Activated CD4-positive, alpha-beta memory T cell treated with anti-CD3 and anti-CD28 coated beads, Interleukin-2, amount 10 ng/mL, durations not matched to agents 7 days and 5 days (primary cell): ENCODE measurements around the gene FRS3. TPM values are rescaled to one million over a fixed set of nuclear protein-coding genes. Genes with fewer than 3 reads are reported as not detected.

Experiments used
- CTCF ChIA-PET: fragments of 350-600 bp; sonication (Branson Sonifier 250); formaldehyde crosslinking; loops from one replicate; lab custom pipeline; 2021; ENCODE audit warnings: antibody characterized with exemption, inconsistent platforms; lab: Charles Lee
- POLR2A ChIA-PET: fragments of 350-600 bp; sonication (Branson Sonifier 250); formaldehyde crosslinking; loops from one replicate; lab custom pipeline; 2021; ENCODE audit warnings: antibody characterized with exemption; lab: Charles Lee
- DNase-seq: peaks from one replicate; pipeline ENCODE4 v3.0.0-alpha.2; 2020
- H3K27ac Mint-ChIP-seq: one replicate; pipeline ENCODE4 v1.8.0; 2021; ENCODE audit warnings: mild to moderate bottlenecking, mixed read lengths
- H3K27me3 Mint-ChIP-seq: one replicate; pipeline ENCODE4 v1.8.0; 2021; ENCODE audit warnings: mixed read lengths
- H3K36me3 Mint-ChIP-seq: one replicate; pipeline ENCODE4 v1.8.0; 2021; ENCODE audit warnings: low read depth, mixed read lengths
- H3K4me1 Mint-ChIP-seq: one replicate; pipeline ENCODE4 v1.8.0; 2021; ENCODE audit warnings: mixed read lengths
- H3K4me3 Mint-ChIP-seq: one replicate; pipeline ENCODE4 v1.8.0; 2021; ENCODE audit warnings: mild to moderate bottlenecking, mixed read lengths
- H3K9me3 Mint-ChIP-seq: one replicate; pipeline ENCODE4 v1.8.0; 2021; ENCODE audit warnings: mixed read lengths
- total RNA-seq, 2 experiments: library from RNA; stranded (reverse); gene quantifications; one replicate each; pipeline ENCODE4 v1.2.3, GENCODE V29; 2021

Gene FRS3
- total RNA-seq, 2 experiments from 2014 or later = 4.0 to 4.2 TPM

DNA sequence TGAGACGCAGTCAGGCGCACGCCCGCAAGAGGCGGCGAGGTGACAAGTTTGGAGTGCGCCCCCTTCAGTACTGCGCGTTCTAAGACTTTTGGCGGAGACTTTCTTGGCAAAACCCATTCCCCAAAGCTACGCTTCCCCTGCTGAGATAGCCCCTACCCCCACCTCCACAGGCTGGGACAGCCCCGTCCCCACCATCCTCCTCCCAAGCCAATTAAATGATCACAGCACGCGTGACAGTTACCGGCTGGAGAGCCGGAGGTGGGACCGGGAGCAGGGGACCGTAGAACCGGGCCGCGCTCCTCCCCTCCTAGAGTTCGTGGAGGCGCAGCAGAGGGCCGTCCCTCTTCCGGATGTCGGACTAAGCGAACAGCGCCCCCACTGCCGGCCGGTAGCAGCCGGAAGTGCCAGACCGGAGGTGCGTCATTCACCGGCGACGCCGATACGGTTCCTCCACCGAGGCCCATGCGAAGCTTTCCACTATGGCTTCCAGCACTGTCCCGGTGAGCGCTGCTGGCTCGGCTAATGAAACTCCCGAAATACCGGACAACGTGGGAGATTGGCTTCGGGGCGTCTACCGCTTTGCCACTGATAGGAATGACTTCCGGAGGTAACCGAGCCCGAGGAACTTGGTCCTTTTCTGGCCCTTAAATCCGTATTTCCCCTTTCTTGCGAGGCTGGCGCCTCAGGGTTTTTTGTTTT lies 7.7 kb upstream of the FRS3 start, which contains the start of gene TOMM6:
TSS of gene TOMM6 (plus strand) at position 476 of the 699 bp plus-strand sequence. CDS start at position 480, 4 bp downstream.
- Mint-ChIP-seq H3K4me1 (peaks cover 20% of the 10 kb centered on the region), H3K36me3 (peaks cover 25% of the 10 kb centered on the region), H3K4me3 (peak within 1 kb of the TSS; percentile 82), H3K9me3 (no peaks in the 10 kb centered on the region), H3K27me3 (peaks cover 5% of the 10 kb centered on the region), H3K27ac (peak within 1 kb of the TSS; percentile 85)
- POLR2A ChIA-PET = interaction anchor here (0.6 to 5.6 kb wide), 21 partner anchors 9 to 1092 kb away, joined by 3 to 117 read pairs (median 5); partner anchors contain the start of genes BYSL, CCND3, MED20 and RPL7L1
- CTCF ChIA-PET = interaction anchor here (0.6 to 13.2 kb wide), 40 partner anchors 10 to 1092 kb away, joined by 3 to 266 read pairs (median 4); partner anchors contain the start of genes BYSL, CCND3, MED20 and RPL7L1
- peak; percentile 96 for DNase-seq

DNA sequence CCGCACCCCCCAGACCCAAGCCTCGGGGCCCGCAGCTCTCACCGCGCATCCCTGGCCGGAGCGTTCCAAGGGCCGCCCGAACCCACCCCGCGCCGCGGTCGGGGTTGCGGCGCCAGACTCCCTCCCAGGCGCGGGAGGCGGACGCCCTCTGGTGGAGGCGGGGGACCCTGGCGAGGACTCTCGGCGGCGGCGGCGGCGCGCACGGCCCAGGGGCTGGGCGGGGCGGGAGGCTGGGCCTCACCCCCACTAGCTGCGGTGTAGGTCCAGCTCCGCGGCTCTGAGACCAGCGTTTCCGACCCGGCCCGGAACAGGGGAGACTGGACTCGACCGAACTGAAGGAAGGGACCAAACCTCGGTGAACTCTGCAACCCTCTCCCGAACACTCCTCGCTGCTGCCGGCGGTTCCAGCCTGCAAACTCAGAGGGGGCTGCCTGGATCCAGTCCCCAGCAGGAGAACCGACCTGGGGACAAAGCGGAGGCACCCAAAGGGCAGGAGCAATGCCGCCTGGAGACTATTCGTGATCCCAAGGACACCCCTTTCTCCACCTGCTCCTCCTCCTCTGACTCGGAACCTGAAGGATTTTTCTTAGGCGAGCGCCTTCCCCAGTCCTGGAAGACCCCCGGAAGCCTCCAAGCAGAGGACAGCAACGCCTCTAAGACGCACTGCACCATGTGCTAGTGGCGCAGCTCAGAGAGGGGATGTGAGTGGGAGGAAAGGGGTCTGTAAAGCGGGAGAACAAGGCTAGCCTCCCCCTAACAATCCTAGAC lies 6.9 kb upstream of the FRS3 start:
- CTCF ChIA-PET = interaction anchor here (0.6 to 13.2 kb wide), 37 partner anchors 9 to 1093 kb away, joined by 3 to 266 read pairs (median 5); partner anchors contain the start of genes BYSL, CCND3, MED20 and RPL7L1
- Mint-ChIP-seq H3K9me3 (no peaks in the 10 kb centered on the region), H3K4me3 (peak overlapping the region; percentile 82), H3K36me3 (peaks cover 21% of the 10 kb centered on the region), H3K27me3 (peaks cover 9% of the 10 kb centered on the region), H3K27ac (peak overlapping the region; percentile 85), H3K4me1 (peaks cover 20% of the 10 kb centered on the region)
- DNase-seq = peak; percentile 90
- POLR2A ChIA-PET = interaction anchor here (0.5 to 5.6 kb wide), 20 partner anchors 8 to 1093 kb away, joined by 3 to 117 read pairs (median 4); partner anchors contain the start of genes BYSL, CCND3, MED20 and RPL7L1

DNA sequence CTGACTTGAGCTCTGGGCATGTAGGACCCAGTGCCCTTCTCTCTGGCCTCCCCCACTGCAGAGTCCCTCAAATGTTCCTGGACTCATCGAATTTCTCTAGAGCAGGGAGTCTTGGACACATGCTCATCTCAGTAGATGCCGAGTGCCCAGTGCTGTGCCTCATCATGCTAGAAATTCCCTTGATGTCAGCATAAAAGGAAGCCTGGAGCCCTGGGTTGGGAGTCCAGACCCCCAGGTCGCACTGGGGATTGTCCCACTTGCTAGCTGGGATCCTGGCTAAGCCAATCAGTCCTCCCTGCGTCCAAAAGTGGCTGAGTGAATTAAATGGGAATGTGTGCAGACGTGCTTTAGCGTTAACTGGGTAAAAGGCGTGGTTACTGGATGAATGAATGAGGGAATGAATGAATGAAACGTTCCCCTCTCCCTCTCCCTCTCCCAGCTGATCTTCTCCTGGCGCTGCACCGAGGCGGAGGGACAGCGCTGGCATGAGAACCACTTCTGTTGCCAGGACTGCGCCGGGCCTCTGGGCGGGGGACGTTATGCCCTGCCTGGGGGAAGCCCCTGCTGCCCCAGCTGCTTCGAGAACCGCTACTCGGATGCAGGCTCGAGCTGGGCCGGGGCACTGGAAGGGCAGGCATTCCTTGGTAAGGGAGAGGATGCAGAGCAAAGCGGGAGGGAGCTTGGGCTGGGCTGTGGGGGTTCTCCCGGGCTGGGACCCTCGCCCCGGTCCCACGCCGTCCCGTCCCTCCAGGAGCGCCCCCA lies 6.2 kb upstream of the FRS3 start:
- peak overlapping the region; percentile 21 for H3K27ac Mint-ChIP-seq
- peaks cover 18% of the 10 kb centered on the region for H3K36me3 Mint-ChIP-seq
- POLR2A ChIA-PET = interaction anchor here (0.5 to 5.6 kb wide), 12 partner anchors 8 to 618 kb away, joined by 3 to 117 read pairs (median 8); partner anchors contain the start of genes BYSL, MED20 and TAF8

DNA sequence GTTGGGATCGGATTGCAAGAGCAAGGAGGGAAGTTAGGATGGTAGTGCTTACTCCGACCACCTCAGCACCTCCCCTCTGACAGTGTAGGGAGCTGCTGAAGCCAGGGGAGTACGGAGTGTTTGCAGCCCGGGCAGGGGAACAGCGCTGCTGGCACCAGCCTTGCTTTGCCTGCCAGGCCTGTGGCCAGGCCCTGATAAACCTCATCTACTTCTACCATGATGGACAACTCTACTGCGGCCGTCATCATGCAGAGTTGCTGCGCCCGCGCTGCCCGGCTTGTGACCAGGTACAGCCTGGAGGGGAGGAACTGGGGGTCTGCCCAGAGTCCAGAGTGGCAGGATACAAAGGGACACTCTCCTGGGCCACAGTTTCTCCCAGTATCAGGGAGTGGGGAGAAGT lies 5.6 kb upstream of the FRS3 start:
- no peak for DNase-seq
- Mint-ChIP-seq H3K36me3 (peaks cover 16% of the 10 kb centered on the region), H3K27ac (no peak overlapping the region), H3K4me1 (peaks cover 28% of the 10 kb centered on the region), H3K9me3 (no peaks in the 10 kb centered on the region), H3K27me3 (peaks cover 15% of the 10 kb centered on the region), H3K4me3 (peak overlapping the region; percentile 66)
- ChIA-PET POLR2A (interaction anchor here (4.9 to 5.6 kb wide), 2 partner anchors 52 to 260 kb away, joined by 21 to 117 read pairs; partner anchors contain the start of gene TAF8), CTCF (interaction anchor here (1.0 to 13.2 kb wide), 8 partner anchors 16 to 779 kb away, joined by 3 to 266 read pairs (median 10); partner anchors contain the start of genes TAF8 and UBR2)

More for the DNA sequence above, 6.2 kb upstream of the FRS3 start:
- Mint-ChIP-seq H3K27me3 (peaks cover 14% of the 10 kb centered on the region), H3K9me3 (no peaks in the 10 kb centered on the region), H3K4me3 (peak overlapping the region; percentile 82), H3K4me1 (peaks cover 28% of the 10 kb centered on the region)
- CTCF ChIA-PET = interaction anchor here (0.6 to 13.2 kb wide), 21 partner anchors 8 to 1093 kb away, joined by 3 to 266 read pairs (median 6); partner anchors contain the start of genes BYSL, CCND3, MED20 and RPL7L1
- no peak for DNase-seq

DNA sequence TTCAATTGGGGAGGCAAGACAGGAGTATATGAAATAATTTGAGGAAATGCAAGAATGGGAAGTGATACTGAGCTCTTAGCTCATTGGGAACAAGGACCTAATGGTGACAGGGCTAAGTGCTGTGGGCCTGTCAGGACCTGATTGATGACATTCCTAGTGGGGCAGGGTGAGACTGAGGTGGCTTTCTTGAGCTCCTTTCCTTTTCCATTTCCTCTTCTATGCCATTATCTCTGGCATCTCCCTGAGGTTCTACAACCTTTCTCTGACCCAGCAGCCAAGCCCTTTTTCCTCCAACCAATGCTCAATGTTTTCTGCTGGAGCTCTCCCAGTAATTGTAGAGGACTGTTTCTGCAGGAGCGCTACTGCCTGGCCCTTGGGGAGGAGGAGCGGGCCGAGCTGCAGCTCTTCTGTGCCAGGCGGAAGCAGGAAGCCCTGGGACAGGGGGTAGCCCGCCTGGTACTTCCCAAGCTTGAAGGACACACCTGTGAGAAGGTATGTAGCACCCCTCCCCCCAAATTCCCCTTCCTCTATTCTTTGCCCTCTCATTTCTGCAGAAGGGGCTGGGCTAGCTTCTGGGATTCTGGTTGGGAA lies 5.0 kb upstream of the FRS3 start:
- Mint-ChIP-seq H3K4me3 (peak overlapping the region; percentile 26), H3K4me1 (peaks cover 27% of the 10 kb centered on the region), H3K36me3 (peaks cover 12% of the 10 kb centered on the region), H3K27me3 (peaks cover 15% of the 10 kb centered on the region), H3K9me3 (no peaks in the 10 kb centered on the region), H3K27ac (no peak overlapping the region)
- ChIA-PET POLR2A (interaction anchor here (4.9 to 5.6 kb wide), 2 partner anchors 51 to 261 kb away, joined by 21 to 117 read pairs; partner anchors contain the start of gene TAF8), CTCF (interaction anchor here (0.9 to 13.2 kb wide), 7 partner anchors 16 to 780 kb away, joined by 3 to 266 read pairs (median 4); partner anchors contain the start of genes BYSL, MED20, TAF8 and UBR2)
- no peak for DNase-seq

DNA sequence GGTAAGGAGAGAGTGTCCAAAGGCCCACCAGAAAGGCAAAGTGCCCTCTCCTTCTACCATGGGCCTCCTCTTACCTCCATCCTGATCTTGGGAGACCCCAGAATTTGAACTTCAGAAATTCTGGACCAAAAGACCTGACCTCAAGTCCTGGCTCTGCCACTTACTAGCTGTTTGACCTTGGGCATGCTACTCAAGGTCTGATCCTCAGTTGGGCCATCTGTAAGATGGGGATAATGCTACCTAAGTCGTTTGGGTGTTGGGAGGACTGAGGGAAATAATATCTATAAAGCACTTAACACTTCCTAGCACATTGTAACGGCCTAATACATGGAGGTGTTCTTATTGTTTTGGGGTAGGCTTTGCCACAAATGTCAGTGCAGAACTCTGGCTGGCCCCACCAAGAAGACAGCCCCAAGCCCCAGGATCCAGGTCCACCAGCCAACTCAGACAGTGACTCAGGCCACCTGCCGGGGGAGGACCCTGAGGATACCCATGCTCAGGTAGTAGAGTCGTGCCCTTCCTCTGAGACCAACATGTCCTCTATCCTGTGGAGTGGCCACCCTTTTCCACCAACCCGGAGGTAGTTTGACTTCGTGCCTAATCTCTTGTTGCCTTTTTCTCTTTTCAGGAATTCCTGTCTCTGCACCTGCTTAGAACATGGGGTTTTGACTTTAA lies 3.5 kb upstream of the FRS3 start:
- peaks cover 29% of the 10 kb centered on the region for H3K4me1 Mint-ChIP-seq
- ChIA-PET POLR2A (interaction anchor here (1.3 kb wide), 1 partner anchor 8 kb away, joined by 3 read pairs; no protein-coding TSS in a partner anchor), CTCF (interaction anchor here (0.7 to 13.2 kb wide), 6 partner anchors 138 to 386 kb away, joined by 3 to 266 read pairs (median 3); partner anchors contain the start of genes BYSL, MED20 and TAF8)
- DNase-seq = no peak
- H3K27ac Mint-ChIP-seq = no peak overlapping the region
- H3K36me3 Mint-ChIP-seq = peaks cover 3% of the 10 kb centered on the region
- no peak overlapping the region for H3K4me3 Mint-ChIP-seq
- peaks cover 15% of the 10 kb centered on the region for H3K27me3 Mint-ChIP-seq
- H3K9me3 Mint-ChIP-seq = no peaks in the 10 kb centered on the region

DNA sequence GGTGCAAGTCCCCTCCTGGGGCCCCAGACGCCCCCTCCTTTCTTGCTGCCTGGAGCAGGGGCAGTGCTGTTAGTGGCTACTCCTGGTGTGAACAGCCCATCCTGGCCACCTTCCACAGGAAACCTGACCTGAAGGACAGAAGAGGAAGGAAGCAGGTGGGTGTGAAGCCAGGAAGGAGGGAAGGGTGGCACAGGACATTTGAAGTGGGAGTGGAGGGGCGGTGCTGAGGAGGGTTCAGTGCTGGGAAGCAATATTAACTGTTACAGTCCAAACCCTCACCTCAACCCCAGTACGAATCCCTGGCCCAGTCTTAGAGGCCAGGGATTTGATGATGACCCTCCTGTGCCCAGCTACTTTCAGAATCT lies 1.6 kb upstream of the FRS3 start:
- no peak overlapping the region for H3K27ac Mint-ChIP-seq
- no peaks in the 10 kb centered on the region for H3K9me3 Mint-ChIP-seq
- ChIA-PET CTCF (interaction anchor here (1.0 to 13.2 kb wide), 5 partner anchors 16 to 287 kb away, joined by 3 to 266 read pairs (median 3); partner anchors contain the start of genes BYSL, MED20 and TAF8), POLR2A (interaction anchor here (1.3 kb wide), 1 partner anchor 161 kb away, joined by 3 read pairs; no protein-coding TSS in a partner anchor)
- peak overlapping the region; percentile 54 for H3K4me3 Mint-ChIP-seq
- H3K36me3 Mint-ChIP-seq = no peaks in the 10 kb centered on the region
- peaks cover 15% of the 10 kb centered on the region for H3K27me3 Mint-ChIP-seq
- no peak for DNase-seq
- peaks cover 29% of the 10 kb centered on the region for H3K4me1 Mint-ChIP-seq

DNA sequence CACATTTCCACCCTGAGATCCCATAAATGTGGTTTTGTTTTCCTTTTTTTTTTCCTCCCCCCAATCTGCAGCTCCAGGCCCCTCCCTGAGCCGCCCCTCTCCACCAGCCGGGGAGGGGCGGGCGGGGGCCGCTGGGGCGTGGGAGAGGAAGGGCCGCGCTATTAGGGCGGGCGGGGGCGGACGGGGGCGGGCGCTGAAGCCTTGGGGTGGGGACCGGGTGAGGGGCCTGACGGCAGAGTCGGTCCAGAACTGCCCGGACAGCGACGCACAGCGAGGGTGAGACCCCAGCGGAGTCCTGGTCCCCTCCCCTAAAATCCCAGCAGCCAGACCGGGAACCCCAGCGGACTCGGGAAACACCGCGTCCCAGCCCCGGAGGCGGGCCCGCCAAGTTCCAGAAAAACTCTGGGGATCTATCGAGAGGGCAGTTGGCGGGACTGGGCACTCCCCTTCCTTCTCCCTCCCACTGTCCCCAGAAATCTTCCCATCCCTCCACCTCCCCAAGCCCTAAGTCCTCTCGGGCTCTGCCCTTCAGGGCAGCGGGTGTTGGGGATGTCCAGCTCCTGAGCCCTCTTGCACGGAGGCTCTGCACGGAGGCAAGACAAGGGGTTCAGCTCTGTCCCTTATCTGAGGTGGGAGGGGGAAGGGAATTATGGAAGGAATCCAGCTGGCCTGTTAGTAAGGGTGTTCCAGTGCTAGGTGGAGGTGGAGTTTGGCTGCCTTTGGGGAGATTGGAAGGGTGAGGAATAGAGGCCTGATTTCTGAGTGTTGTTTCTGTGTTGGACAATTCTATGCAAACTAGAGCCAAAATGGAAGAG lies 1.1 kb upstream of the FRS3 start, which contains the start of gene PRICKLE4:
TSS of gene PRICKLE4 (plus strand) at position 232 of the 815 bp plus-strand sequence. CDS start 2,692 bp downstream, outside the sequence.
- no peak for DNase-seq
- H3K36me3 Mint-ChIP-seq = no peaks in the 10 kb centered on the region
- H3K27me3 Mint-ChIP-seq = peaks cover 15% of the 10 kb centered on the region
- H3K27ac Mint-ChIP-seq = peak within 1 kb of the TSS; percentile 6
- ChIA-PET CTCF (interaction anchor here (0.6 to 13.2 kb wide), 6 partner anchors 16 to 287 kb away, joined by 3 to 266 read pairs (median 3); partner anchors contain the start of genes BYSL, MED20 and TAF8), POLR2A (interaction anchor here (1.3 kb wide), 1 partner anchor 162 kb away, joined by 3 read pairs; no protein-coding TSS in a partner anchor)
- no peaks in the 10 kb centered on the region for H3K9me3 Mint-ChIP-seq
- peaks cover 25% of the 10 kb centered on the region for H3K4me1 Mint-ChIP-seq
- H3K4me3 Mint-ChIP-seq = peak within 1 kb of the TSS; percentile 85

DNA sequence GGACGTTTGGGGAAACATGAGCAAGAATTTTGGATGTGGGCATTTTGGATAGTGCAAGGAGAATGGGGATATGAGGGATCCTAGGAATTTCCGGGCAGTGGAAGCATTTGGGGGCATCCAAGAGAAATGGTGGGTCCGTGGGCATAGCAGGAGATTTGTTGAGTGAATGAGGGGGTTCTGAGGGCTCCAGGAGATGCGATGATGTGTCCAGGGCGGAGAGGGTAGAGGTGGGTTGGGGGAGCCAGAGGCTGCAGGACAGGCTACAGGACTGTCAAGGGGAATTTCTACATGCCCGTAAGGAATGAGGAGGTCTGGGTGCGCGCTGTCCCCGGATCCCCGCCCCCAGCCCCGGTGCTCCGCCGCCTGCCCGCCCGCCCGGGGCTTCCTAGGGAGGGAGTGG lies 364 bp downstream of the FRS3 start:
- ChIA-PET POLR2A (interaction anchor here (1.0 kb wide), 1 partner anchor 269 kb away, joined by 6 read pairs; no protein-coding TSS in a partner anchor), CTCF (interaction anchor here (0.5 to 13.2 kb wide), 9 partner anchors 18 to 962 kb away, joined by 3 to 266 read pairs (median 3); partner anchors contain the start of genes BYSL, MED20, TAF8 and TFEB)
- H3K27me3 Mint-ChIP-seq = peaks cover 15% of the 10 kb centered on the region
- DNase-seq = no peak
- peak overlapping the region; percentile 73 for H3K27ac Mint-ChIP-seq
- H3K36me3 Mint-ChIP-seq = peaks cover 7% of the 10 kb centered on the region
- H3K9me3 Mint-ChIP-seq = no peaks in the 10 kb centered on the region
- H3K4me3 Mint-ChIP-seq = peak overlapping the region; percentile 87
- H3K4me1 Mint-ChIP-seq = peaks cover 23% of the 10 kb centered on the region

DNA sequence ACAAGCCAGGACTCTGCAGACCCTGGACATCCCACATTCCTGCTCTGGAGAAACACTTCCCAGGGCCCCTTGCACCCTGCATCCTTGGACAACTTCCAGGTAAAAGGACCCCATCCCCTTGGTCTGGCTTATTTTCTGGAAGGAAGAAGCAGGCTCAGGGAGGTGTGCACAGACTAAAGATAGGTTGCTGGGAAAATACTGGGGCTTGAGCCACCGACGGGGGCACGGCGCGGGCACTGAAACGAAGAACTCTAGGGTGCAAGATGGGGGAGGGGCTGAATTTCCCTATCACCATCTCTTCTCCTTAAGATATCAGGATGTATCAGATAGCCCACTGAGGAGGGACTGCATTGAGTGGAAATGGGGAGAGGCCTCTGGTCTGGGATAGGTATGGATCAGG lies 805 bp downstream of the FRS3 start:
- Mint-ChIP-seq H3K27me3 (peaks cover 15% of the 10 kb centered on the region), H3K4me1 (peaks cover 23% of the 10 kb centered on the region)
- CTCF ChIA-PET = interaction anchor here (1.1 to 3.1 kb wide), 5 partner anchors 8 to 326 kb away, joined by 3 to 27 read pairs (median 5); partner anchors contain the start of gene TOMM6

More for the DNA sequence above, 805 bp downstream of the FRS3 start:
- POLR2A ChIA-PET = interaction anchor here (1.4 kb wide), 1 partner anchor 8 kb away, joined by 7 read pairs; the partner anchor contains the start of gene TOMM6
- Mint-ChIP-seq H3K4me3 (peak overlapping the region; percentile 87), H3K27ac (peak overlapping the region; percentile 73), H3K36me3 (peaks cover 7% of the 10 kb centered on the region), H3K9me3 (no peaks in the 10 kb centered on the region)
- DNase-seq = no peak
